ENCODE data around the gene PUS1. TPM values are rescaled to one million over a fixed set of nuclear protein-coding genes. Genes with fewer than 3 reads are reported as not detected.

Gene PUS1
- total RNA-seq, 1 experiment from 2014 or later: 117 TPM

DNA sequence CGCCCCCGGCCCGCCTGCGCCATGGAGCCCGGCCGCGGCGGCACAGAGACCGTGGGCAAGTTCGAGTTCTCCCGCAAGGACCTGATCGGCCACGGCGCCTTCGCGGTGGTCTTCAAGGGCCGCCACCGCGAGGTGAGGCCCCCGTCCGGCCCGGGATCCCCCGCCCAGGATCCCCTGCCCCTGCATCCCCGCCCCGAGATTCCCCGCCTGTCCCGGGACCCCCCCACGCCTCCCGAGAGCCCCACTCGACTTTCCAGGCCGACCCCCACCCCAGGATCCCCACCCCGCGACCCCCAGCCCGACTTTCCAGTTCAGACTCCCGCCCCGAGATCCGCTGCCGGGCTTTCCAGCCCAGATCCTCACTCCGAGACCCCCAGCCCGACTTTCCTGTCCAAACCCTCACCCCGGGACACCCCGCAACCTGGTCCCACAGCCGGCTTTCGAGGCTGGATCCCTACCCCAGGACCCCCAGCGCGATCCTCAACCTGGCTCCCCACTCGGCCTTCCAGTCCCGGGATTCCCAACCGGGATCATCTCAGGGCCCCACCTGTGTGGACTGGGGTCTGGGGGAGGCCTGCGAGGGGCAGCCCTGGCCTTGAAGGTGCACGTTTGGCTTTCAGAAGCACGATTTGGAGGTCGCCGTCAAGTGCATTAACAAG, 34.0 kb upstream of the PUS1 start:
- no peak overlapping the region for H3K56ac ChIP-seq (ENCODE audit: insufficient read length, low read depth, low read length)
- H2BK5ac ChIP-seq (ENCODE audit: insufficient read length, low read length): no peak overlapping the region
- H3K9ac ChIP-seq (ENCODE audit: extremely low read depth, insufficient read length, low read length): peak overlapping the region; percentile 64
- H3K27ac Mint-ChIP-seq: peak overlapping the region; percentile 74 to 85 (median 80); a peak in 5 of 7 replicates
- H3T11ph ChIP-seq (ENCODE audit: low read length): no peak overlapping the region
- H4K8ac ChIP-seq (replicated peaks; ENCODE audit: insufficient read length, low read depth, low read length): no peak overlapping the region
- peaks cover 7 to 16% (median 9%) of the 10 kb centered on the region in 3 experiments; a peak in 6 of 7 replicates for H3K36me3 Mint-ChIP-seq (ENCODE audit: insufficient read depth in 1 of 3, low read depth in 3 of 3)
- H3K14ac ChIP-seq (ENCODE audit: insufficient read depth, low read length): peak overlapping the region; percentile 57; the same call in 1 of the 2 replicates
- H3K27ac ChIP-seq (ENCODE audit: insufficient read length, low read depth, low read length): no peak overlapping the region
- H2BK15ac ChIP-seq (ENCODE audit: low read depth, low read length): no peak overlapping the region
- H2BK120ac ChIP-seq (ENCODE audit: low read depth, low read length, poor library complexity, severe bottlenecking): no peak overlapping the region
- H3K9me3 ChIP-seq (ENCODE audit: control insufficient read depth, low read depth, low read length): no peaks in the 10 kb centered on the region
- H3K18ac ChIP-seq (ENCODE audit: insufficient read length, low read depth, low read length): no peak overlapping the region
- H2BK20ac ChIP-seq (ENCODE audit: low read depth, low read length, poor library complexity, severe bottlenecking): no peak overlapping the region
- peak; percentile 43 for DNase-seq
- no peaks in the 10 kb centered on the region for H3K79me1 ChIP-seq (ENCODE audit: insufficient read depth, low read depth, low read length, poor library complexity, severe bottlenecking)
- H3K23me2 ChIP-seq (ENCODE audit: insufficient read length, low read depth, low read length, poor library complexity, severe bottlenecking): peaks cover 7% of the 10 kb centered on the region
- no peaks in the 10 kb centered on the region for H3K79me2 ChIP-seq (ENCODE audit: insufficient read depth, low read length)
- WGBS (ENCODE audit: extremely low coverage, insufficient read length, low lambda C conversion rate): no CpG with 5 or more reads among the region's 54 CpGs
- peak overlapping the region; percentile 61 for H3K4me2 ChIP-seq (ENCODE audit: insufficient read depth, insufficient read length, low read length)
- H3K4me1 Mint-ChIP-seq: peaks cover 9 to 20% of the 10 kb centered on the region in 2 experiments
- H3K23ac ChIP-seq (ENCODE audit: insufficient read length, low read depth, low read length): no peak overlapping the region
- H3K9me3 Mint-ChIP-seq: peaks cover 0 to 3% of the 10 kb centered on the region in 2 experiments; a peak in 2 of 5 replicates
- no peak overlapping the region for H2BK12ac ChIP-seq (ENCODE audit: insufficient read length, low read depth, low read length)
- no peaks in the 10 kb centered on the region for H3K27me3 ChIP-seq (ENCODE audit: insufficient read depth, low read length)
- H4K5ac ChIP-seq (ENCODE audit: insufficient read length, low read depth, low read length): no peak overlapping the region
- H3K4me3 Mint-ChIP-seq: peak overlapping the region; percentile 75 to 88
- H4K91ac ChIP-seq (ENCODE audit: insufficient read length, low read depth, low read length): no peak overlapping the region
- no peak overlapping the region for H2AFZ ChIP-seq (ENCODE audit: low read length)
- TF ChIP-seq, protein P1, sequence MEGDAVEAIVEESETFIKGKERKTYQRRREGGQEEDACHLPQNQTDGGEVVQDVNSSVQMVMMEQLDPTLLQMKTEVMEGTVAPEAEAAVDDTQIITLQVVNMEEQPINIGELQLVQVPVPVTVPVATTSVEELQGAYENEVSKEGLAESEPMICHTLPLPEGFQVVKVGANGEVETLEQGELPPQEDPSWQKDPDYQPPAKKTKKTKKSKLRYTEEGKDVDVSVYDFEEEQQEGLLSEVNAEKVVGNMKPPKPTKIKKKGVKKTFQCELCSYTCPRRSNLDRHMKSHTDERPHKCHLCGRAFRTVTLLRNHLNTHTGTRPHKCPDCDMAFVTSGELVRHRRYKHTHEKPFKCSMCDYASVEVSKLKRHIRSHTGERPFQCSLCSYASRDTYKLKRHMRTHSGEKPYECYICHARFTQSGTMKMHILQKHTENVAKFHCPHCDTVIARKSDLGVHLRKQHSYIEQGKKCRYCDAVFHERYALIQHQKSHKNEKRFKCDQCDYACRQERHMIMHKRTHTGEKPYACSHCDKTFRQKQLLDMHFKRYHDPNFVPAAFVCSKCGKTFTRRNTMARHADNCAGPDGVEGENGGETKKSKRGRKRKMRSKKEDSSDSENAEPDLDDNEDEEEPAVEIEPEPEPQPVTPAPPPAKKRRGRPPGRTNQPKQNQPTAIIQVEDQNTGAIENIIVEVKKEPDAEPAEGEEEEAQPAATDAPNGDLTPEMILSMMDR (conservative IDR thresholded peaks at IDR 0.05): no peak
- H2AK5ac ChIP-seq (ENCODE audit: insufficient read length, low read length): no peak overlapping the region
- H3K27me3 Mint-ChIP-seq (ENCODE audit: low read depth): peaks cover under 1% of the 10 kb centered on the region; the same call in 1 of the 2 replicates
- no peaks in the 10 kb centered on the region for H3K4me1 ChIP-seq (ENCODE audit: insufficient read depth, low read length)
- H4K20me1 ChIP-seq (ENCODE audit: control insufficient read depth, insufficient read depth, insufficient read length): no peaks in the 10 kb centered on the region
- no peak overlapping the region for H3K4ac ChIP-seq (ENCODE audit: low read depth, low read length)

All from H9 (cell line).